WTC11 (cell line): Measurements from ENCODE around the gene DCAF10. TPM values are rescaled to one million over a fixed set of nuclear protein-coding genes. Genes with fewer than 3 reads are reported as not detected.
"Not testable (repeated sequence)": the region's sequence is repeated elsewhere in the genome, so short reads cannot be mapped to it uniquely, and the experiment has no call there.

Experiments used
- ATAC-seq: fragments of 200-7000 bp; cut with Tn5 transposase; 2 replicates; pipeline ENCODE4 v1.10.0; 2021; ENCODE audit warnings: mild to moderate bottlenecking, moderate library complexity
- CTCF ChIA-PET: fragments of 300-600 bp; sonication (Branson Sonifier 250); formaldehyde crosslinking; loops from one replicate; lab custom pipeline; 2021; ENCODE audit warnings: antibody characterized with exemption; lab: Charles Lee
- POLR2A ChIA-PET: fragments of 350-600 bp; sonication (Branson Sonifier 250); formaldehyde crosslinking; loops from one replicate; lab custom pipeline; 2021; ENCODE audit warnings: antibody characterized with exemption; lab: Charles Lee
- DNase-seq: peaks from one replicate; pipeline ENCODE4 v3.0.0; 2021; ENCODE audit warnings: low spot score
- H3K27ac Mint-ChIP-seq: 2 replicates; pipeline ENCODE4 v1.8.0; 2021; ENCODE audit warnings: mixed read lengths
- H3K27me3 Mint-ChIP-seq: 2 replicates; pipeline ENCODE4 v1.8.0; 2021; ENCODE audit warnings: low read depth, mild to moderate bottlenecking, moderate library complexity, mixed read lengths
- H3K36me3 Mint-ChIP-seq: 2 replicates; pipeline ENCODE4 v1.8.0; 2021; ENCODE audit warnings: mixed read lengths
- H3K4me1 Mint-ChIP-seq: 2 replicates; pipeline ENCODE4 v1.8.0; 2022; ENCODE audit warnings: mixed read lengths
- H3K4me3 Mint-ChIP-seq: 2 replicates; pipeline ENCODE4 v1.8.0; 2021; ENCODE audit warnings: mild to moderate bottlenecking, moderate library complexity, mixed read lengths
- H3K9me3 Mint-ChIP-seq: 2 replicates; pipeline ENCODE4 v1.8.0; 2021; ENCODE audit warnings: mixed read lengths
- ATF1 ChIP-seq: sonication (generic); formaldehyde crosslinking; IDR thresholded peaks from 2 replicates; pipeline ENCODE4 v1.8.1; 2023; ENCODE audit warnings: mild to moderate bottlenecking, moderate library complexity, missing genetic modification reagents
- EMX1 ChIP-seq: fragments of 250-450 bp; sonication (Bioruptor Pico); IDR thresholded peaks from 2 replicates; pipeline ENCODE4 v1.8.0; 2021; ENCODE audit warnings: mild to moderate bottlenecking
- HMGA2 ChIP-seq: fragments of 250-450 bp; sonication (Bioruptor Pico); IDR thresholded peaks from 2 replicates; pipeline ENCODE4 v1.4.0; 2021; ENCODE audit warnings: mild to moderate bottlenecking, moderate library complexity
- NFYB ChIP-seq: sonication (generic); formaldehyde crosslinking; conservative IDR thresholded peaks from 2 replicates; pipeline ENCODE4 v1.8.0; 2022; ENCODE audit warnings: low read depth, missing genetic modification reagents
- NR2C2 ChIP-seq: sonication (generic); formaldehyde crosslinking; IDR thresholded peaks from 2 replicates; pipeline ENCODE4 v1.8.0; 2022; ENCODE audit warnings: mild to moderate bottlenecking, missing genetic modification reagents
- PRRX2 ChIP-seq: fragments of 250-450 bp; sonication (Bioruptor Pico); IDR thresholded peaks from 2 replicates; pipeline ENCODE4 v1.8.0; 2021; ENCODE audit warnings: mild to moderate bottlenecking
- TEAD1 ChIP-seq: sonication (generic); formaldehyde crosslinking; IDR thresholded peaks from 2 replicates; pipeline ENCODE4 v1.8.0; 2022; ENCODE audit warnings: mild to moderate bottlenecking, missing genetic modification reagents
- ZNF232 ChIP-seq: sonication (generic); formaldehyde crosslinking; IDR thresholded peaks from 2 replicates; pipeline ENCODE4 v1.8.0; 2022; ENCODE audit warnings: mild to moderate bottlenecking, missing genetic modification reagents
- ZNF416 ChIP-seq: fragments of 250-450 bp; sonication (Bioruptor Pico); IDR thresholded peaks from 2 replicates; pipeline ENCODE4 v1.9.0; 2021; ENCODE audit warnings: mild to moderate bottlenecking, inconsistent platforms
- total RNA-seq: library from RNA; stranded (reverse); gene quantifications from 3 replicates; pipeline ENCODE4 v1.2.3, GENCODE V29; 2021
- TF ChIP-seq, protein P1 (sequence below): sonication (generic); formaldehyde crosslinking; IDR thresholded peaks from 2 replicates; pipeline ENCODE4 v1.8.0; 2022; ENCODE audit warnings: mild to moderate bottlenecking, missing genetic modification reagents
- TF ChIP-seq, protein P2 (sequence below): sonication (generic); formaldehyde crosslinking; IDR thresholded peaks from 2 replicates; pipeline ENCODE4 v1.8.1; 2023; ENCODE audit warnings: mild to moderate bottlenecking, missing genetic modification reagents
- TF ChIP-seq, protein P3 (sequence below): sonication (generic); formaldehyde crosslinking; IDR thresholded peaks from 2 replicates; pipeline ENCODE4 v1.8.1; 2022; ENCODE audit warnings: low read depth, mild to moderate bottlenecking, moderate library complexity, missing genetic modification reagents, borderline replicate concordance
- TF ChIP-seq, protein P4 (sequence below): sonication (generic); formaldehyde crosslinking; IDR thresholded peaks from 2 replicates; pipeline ENCODE4 v1.8.0; 2023; ENCODE audit warnings: missing genetic modification reagents, mild to moderate bottlenecking, borderline replicate concordance
- TF ChIP-seq, protein P5 (sequence below): sonication (generic); formaldehyde crosslinking; IDR thresholded peaks from 2 replicates; pipeline ENCODE4 v1.8.1; 2023; ENCODE audit warnings: mild to moderate bottlenecking, moderate library complexity, missing genetic modification reagents

The DCAF10 gene
- total RNA-seq, 1 experiment from 2014 or later: 11.7 TPM

DNA sequence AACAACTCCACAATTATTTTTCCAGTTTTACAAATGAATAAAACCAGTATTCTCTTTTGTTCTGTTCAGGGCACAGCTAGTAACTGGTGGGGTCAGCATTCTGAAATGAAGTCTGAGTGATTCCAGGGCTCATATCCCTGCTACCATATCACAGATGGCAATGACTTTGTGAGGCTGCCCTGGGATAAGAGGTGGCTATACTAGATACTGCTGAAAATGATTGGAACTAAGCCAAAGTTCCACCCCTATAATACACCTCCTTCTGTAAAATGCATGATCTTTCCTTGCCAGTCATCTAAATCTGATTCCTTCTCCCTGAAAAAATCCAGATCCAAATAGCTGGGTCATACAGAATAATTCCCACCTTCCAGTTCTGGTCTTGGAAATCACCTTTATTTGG, 88.9 kb downstream of the DCAF10 start (continued):
- TF ChIP-seq, protein P1, sequence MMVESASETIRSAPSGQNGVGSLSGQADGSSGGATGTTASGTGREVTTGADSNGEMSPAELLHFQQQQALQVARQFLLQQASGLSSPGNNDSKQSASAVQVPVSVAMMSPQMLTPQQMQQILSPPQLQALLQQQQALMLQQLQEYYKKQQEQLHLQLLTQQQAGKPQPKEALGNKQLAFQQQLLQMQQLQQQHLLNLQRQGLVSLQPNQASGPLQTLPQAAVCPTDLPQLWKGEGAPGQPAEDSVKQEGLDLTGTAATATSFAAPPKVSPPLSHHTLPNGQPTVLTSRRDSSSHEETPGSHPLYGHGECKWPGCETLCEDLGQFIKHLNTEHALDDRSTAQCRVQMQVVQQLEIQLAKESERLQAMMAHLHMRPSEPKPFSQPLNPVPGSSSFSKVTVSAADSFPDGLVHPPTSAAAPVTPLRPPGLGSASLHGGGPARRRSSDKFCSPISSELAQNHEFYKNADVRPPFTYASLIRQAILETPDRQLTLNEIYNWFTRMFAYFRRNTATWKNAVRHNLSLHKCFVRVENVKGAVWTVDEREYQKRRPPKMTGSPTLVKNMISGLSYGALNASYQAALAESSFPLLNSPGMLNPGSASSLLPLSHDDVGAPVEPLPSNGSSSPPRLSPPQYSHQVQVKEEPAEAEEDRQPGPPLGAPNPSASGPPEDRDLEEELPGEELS: no peak
- TF ChIP-seq EMX1 (CRISPR knock-in tag) (no peak), PRRX2 (CRISPR knock-in tag) (no peak), ZNF232 (CRISPR knock-in tag) (no peak), TEAD1 (CRISPR knock-in tag) (no peak), ATF1 (no peak), ZNF416 (CRISPR knock-in tag) (no peak), NR2C2 (CRISPR knock-in tag) (no peak), HMGA2 (CRISPR knock-in tag) (no peak)
- TF ChIP-seq, protein P2, sequence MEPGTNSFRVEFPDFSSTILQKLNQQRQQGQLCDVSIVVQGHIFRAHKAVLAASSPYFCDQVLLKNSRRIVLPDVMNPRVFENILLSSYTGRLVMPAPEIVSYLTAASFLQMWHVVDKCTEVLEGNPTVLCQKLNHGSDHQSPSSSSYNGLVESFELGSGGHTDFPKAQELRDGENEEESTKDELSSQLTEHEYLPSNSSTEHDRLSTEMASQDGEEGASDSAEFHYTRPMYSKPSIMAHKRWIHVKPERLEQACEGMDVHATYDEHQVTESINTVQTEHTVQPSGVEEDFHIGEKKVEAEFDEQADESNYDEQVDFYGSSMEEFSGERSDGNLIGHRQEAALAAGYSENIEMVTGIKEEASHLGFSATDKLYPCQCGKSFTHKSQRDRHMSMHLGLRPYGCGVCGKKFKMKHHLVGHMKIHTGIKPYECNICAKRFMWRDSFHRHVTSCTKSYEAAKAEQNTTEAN (CRISPR knock-in tag): no peak

DNA sequence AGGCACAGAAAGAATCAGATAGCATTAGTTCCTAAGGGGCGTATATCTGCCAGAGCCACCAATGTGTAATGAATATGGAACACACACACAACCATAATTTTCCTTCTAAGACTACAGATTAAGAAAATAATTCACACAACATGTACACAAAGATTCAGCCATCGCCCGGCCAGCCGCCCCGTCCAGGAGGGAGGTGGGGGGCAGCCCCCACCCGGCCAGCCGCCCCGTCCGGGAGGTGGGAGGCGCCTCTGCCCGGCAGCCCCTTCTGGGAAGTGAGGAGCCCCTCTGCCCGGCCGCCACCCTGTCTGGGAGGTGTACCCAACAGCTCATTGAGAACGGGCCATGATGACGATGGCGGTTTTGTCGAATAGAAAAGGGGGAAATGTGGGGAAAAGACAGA, 90.4 kb downstream of the DCAF10 start:
- POLR2A ChIA-PET, DNase-seq, H3K9me3 Mint-ChIP-seq, CTCF ChIA-PET, H3K27ac Mint-ChIP-seq, H3K27me3 Mint-ChIP-seq, H3K4me3 Mint-ChIP-seq, ATAC-seq, H3K4me1 Mint-ChIP-seq: not testable (repeated sequence)
- H3K36me3 Mint-ChIP-seq: peaks cover 49% of the 10 kb centered on the region

DNA sequence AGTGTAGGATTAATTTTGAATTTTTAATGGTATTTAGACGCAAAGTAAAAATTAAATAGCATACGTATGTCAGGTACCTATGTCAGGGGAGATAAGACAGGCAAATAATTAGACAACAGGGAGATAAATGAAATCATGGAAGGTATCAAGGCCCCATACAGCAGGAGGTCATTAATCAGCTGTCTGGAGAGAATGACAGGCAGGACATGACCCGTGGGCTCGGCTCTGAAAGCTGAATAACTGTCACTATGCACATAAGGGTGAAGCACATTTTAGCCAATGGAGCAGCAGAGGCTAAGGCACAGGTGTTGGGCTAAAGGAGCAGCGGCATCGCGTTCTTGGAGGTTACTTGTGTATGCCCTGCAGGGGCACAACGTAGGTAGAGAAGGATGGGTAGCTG, 91.5 kb downstream of the DCAF10 start:
- Mint-ChIP-seq H3K4me3 (no peak overlapping the region), H3K9me3 (peaks cover 6% of the 10 kb centered on the region), H3K36me3 (peaks cover 48% of the 10 kb centered on the region), H3K27me3 (no peaks in the 10 kb centered on the region), H3K4me1 (no peaks in the 10 kb centered on the region), H3K27ac (no peak overlapping the region)
- TF ChIP-seq ZNF416 (CRISPR knock-in tag) (no peak), NFYB (CRISPR knock-in tag) (no peak)
- TF ChIP-seq, protein P3, sequence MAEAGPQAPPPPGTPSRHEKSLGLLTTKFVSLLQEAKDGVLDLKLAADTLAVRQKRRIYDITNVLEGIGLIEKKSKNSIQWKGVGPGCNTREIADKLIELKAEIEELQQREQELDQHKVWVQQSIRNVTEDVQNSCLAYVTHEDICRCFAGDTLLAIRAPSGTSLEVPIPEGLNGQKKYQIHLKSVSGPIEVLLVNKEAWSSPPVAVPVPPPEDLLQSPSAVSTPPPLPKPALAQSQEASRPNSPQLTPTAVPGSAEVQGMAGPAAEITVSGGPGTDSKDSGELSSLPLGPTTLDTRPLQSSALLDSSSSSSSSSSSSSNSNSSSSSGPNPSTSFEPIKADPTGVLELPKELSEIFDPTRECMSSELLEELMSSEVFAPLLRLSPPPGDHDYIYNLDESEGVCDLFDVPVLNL (CRISPR knock-in tag): no peak
- TF ChIP-seq, protein P4, sequence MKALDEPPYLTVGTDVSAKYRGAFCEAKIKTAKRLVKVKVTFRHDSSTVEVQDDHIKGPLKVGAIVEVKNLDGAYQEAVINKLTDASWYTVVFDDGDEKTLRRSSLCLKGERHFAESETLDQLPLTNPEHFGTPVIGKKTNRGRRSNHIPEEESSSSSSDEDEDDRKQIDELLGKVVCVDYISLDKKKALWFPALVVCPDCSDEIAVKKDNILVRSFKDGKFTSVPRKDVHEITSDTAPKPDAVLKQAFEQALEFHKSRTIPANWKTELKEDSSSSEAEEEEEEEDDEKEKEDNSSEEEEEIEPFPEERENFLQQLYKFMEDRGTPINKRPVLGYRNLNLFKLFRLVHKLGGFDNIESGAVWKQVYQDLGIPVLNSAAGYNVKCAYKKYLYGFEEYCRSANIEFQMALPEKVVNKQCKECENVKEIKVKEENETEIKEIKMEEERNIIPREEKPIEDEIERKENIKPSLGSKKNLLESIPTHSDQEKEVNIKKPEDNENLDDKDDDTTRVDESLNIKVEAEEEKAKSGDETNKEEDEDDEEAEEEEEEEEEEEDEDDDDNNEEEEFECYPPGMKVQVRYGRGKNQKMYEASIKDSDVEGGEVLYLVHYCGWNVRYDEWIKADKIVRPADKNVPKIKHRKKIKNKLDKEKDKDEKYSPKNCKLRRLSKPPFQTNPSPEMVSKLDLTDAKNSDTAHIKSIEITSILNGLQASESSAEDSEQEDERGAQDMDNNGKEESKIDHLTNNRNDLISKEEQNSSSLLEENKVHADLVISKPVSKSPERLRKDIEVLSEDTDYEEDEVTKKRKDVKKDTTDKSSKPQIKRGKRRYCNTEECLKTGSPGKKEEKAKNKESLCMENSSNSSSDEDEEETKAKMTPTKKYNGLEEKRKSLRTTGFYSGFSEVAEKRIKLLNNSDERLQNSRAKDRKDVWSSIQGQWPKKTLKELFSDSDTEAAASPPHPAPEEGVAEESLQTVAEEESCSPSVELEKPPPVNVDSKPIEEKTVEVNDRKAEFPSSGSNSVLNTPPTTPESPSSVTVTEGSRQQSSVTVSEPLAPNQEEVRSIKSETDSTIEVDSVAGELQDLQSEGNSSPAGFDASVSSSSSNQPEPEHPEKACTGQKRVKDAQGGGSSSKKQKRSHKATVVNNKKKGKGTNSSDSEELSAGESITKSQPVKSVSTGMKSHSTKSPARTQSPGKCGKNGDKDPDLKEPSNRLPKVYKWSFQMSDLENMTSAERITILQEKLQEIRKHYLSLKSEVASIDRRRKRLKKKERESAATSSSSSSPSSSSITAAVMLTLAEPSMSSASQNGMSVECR (CRISPR knock-in tag): no peak
- TF ChIP-seq, protein P5, sequence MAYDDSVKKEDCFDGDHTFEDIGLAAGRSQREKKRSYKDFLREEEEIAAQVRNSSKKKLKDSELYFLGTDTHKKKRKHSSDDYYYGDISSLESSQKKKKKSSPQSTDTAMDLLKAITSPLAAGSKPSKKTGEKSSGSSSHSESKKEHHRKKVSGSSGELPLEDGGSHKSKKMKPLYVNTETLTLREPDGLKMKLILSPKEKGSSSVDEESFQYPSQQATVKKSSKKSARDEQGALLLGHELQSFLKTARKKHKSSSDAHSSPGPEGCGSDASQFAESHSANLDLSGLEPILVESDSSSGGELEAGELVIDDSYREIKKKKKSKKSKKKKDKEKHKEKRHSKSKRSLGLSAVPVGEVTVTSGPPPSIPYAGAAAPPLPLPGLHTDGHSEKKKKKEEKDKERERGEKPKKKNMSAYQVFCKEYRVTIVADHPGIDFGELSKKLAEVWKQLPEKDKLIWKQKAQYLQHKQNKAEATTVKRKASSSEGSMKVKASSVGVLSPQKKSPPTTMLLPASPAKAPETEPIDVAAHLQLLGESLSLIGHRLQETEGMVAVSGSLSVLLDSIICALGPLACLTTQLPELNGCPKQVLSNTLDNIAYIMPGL (CRISPR knock-in tag): no peak
- ATAC-seq (no peak), DNase-seq (no peak)
- ChIA-PET POLR2A (no interaction called here), CTCF (no interaction called here)
